Calu3 (cell line): ENCODE results near the gene GPR107. TPM values are rescaled to one million over a fixed set of nuclear protein-coding genes. Genes with fewer than 3 reads are reported as not detected.
A peak's percentile ranks its signal among the peaks of the same experiment; 100 is the strongest.

ENCODE experiments used
- BruUV-seq: library from RNA; stranded (reverse); fragments of 400-500 nt; replicated peaks from 2 replicates; lab custom pipeline; 2021; lab: Mats Ljungman, UMichigan
- CTCF ChIA-PET: fragments of 300-600 bp; sonication (Branson Sonifier 250); formaldehyde crosslinking; loops from one replicate; lab custom pipeline; 2022; ENCODE audit warnings: antibody characterized with exemption; lab: Charles Lee
- DNase-seq: peaks from one replicate; pipeline ENCODE4 v3.0.0; 2022
- H3K27ac Mint-ChIP-seq: one replicate; pipeline ENCODE4 v1.8.0; 2022; ENCODE audit warnings: mixed read lengths; ENCODE audit not compliant: unreplicated experiment
- H3K27me3 Mint-ChIP-seq: one replicate; pipeline ENCODE4 v1.8.0; 2022; ENCODE audit warnings: mixed read lengths; ENCODE audit not compliant: unreplicated experiment
- H3K36me3 Mint-ChIP-seq: one replicate; pipeline ENCODE4 v1.8.0; 2022; ENCODE audit warnings: mild to moderate bottlenecking, moderate library complexity, mixed read lengths; ENCODE audit not compliant: insufficient read depth, unreplicated experiment
- H3K4me1 Mint-ChIP-seq: one replicate; pipeline ENCODE4 v1.8.0; 2022; ENCODE audit warnings: mild to moderate bottlenecking, low read depth, mixed read lengths; ENCODE audit not compliant: unreplicated experiment
- H3K4me3 Mint-ChIP-seq: one replicate; pipeline ENCODE4 v1.8.0; 2022; ENCODE audit warnings: mild to moderate bottlenecking, low read depth, moderate library complexity, mixed read lengths; ENCODE audit not compliant: unreplicated experiment
- H3K9me3 Mint-ChIP-seq: one replicate; pipeline ENCODE4 v1.8.0; 2022; ENCODE audit warnings: low read depth, mixed read lengths; ENCODE audit not compliant: unreplicated experiment
- intact Hi-C: fragments of 100-400 bp; cut with micrococcal nuclease; formaldehyde crosslinking; loops from one replicate; pipeline ENCODE4 v1.10.0; 2022; ENCODE audit not compliant: unreplicated experiment
- total RNA-seq: library from RNA; stranded (reverse); gene quantifications from 2 replicates; pipeline ENCODE4 v1.2.3, GENCODE V29; 2022
- TF ChIP-seq, protein P1 (sequence below): fragments of 200-600 bp; IDR thresholded peaks from one replicate; pipeline ENCODE4 v1.8.0; 2022; ENCODE audit warnings: antibody characterized with exemption; ENCODE audit not compliant: unreplicated experiment

Gene GPR107
- total RNA-seq, 1 experiment from 2014 or later, result 43.4 TPM

DNA sequence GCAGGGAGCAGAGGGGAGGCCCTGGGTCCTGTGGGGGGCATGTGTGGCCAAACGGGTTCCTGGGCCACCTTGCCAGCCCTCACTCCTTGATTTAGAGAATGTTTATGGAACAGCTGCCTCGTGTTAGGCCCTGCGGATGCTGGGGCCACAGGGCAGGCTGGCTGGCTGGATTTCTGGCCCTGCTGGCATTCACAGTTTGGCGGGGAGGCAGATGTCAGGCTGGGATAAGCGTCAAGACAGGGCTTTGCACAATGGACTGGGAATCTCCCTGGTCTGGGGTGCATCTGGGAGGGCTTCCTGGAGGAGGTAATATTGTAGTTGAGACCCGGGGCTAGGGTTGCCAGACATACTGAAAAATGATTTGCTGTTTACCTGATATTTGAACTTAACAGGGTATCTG, 132.3 kb downstream of the GPR107 start:
- BruUV-seq, result no TSS peak
- no peak for DNase-seq
- CTCF ChIA-PET, result no interaction called here
- Mint-ChIP-seq H3K4me1 (peaks cover 23% of the 10 kb centered on the region), H3K4me3 (peak overlapping the region; percentile 73), H3K36me3 (peaks cover 7% of the 10 kb centered on the region), H3K27ac (no peak overlapping the region), H3K9me3 (no peaks in the 10 kb centered on the region), H3K27me3 (no peaks in the 10 kb centered on the region)
- intact Hi-C loops, result no loop called here
- TF ChIP-seq, protein P1, sequence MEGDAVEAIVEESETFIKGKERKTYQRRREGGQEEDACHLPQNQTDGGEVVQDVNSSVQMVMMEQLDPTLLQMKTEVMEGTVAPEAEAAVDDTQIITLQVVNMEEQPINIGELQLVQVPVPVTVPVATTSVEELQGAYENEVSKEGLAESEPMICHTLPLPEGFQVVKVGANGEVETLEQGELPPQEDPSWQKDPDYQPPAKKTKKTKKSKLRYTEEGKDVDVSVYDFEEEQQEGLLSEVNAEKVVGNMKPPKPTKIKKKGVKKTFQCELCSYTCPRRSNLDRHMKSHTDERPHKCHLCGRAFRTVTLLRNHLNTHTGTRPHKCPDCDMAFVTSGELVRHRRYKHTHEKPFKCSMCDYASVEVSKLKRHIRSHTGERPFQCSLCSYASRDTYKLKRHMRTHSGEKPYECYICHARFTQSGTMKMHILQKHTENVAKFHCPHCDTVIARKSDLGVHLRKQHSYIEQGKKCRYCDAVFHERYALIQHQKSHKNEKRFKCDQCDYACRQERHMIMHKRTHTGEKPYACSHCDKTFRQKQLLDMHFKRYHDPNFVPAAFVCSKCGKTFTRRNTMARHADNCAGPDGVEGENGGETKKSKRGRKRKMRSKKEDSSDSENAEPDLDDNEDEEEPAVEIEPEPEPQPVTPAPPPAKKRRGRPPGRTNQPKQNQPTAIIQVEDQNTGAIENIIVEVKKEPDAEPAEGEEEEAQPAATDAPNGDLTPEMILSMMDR, result no peak

DNA sequence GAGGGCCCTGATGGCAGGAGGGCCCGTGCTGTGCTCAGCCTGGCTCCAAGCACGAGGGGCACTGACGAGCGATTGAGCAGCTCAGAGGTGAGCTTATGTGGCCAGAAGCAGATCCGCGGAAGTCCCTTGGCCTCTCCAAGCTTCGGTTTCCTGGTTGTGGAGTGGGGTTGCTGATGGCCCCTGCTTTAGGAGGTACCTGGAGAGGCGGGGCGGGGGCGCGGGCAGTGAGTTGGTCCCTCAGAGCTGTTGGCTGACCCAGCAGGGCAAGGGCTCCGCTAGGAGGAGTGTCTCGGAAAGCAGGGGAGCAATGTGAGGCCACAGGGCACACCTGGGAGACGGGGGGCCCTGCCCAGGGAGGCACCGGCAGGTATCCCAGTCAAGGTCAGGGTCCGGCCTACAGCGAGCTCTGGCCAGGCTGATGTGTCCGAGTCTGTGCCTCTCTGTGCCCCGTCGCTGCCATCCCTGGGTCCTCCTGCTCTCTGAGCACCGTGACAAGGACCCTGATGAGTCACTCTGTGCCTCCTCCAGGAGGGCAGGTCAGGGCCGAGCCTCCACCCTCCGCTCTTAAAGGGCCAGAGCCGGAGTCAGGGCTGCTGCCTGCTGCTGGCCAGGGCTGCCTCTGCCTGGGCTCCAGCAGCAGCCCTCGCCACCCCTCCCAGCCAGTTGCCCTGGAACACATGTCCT, 133.3 kb downstream of the GPR107 start:
- Mint-ChIP-seq H3K9me3 (no peaks in the 10 kb centered on the region), H3K27ac (peak overlapping the region; percentile 20), H3K27me3 (no peaks in the 10 kb centered on the region), H3K4me3 (peak overlapping the region; percentile 73), H3K4me1 (peaks cover 23% of the 10 kb centered on the region), H3K36me3 (peaks cover 7% of the 10 kb centered on the region)
- TF ChIP-seq, protein P1, result no peak
- intact Hi-C loops, result no loop called here
- peak; percentile 73 for DNase-seq
- no TSS peak for BruUV-seq
- CTCF ChIA-PET, result interaction anchor here (0.6 to 1.1 kb wide), 3 partner anchors 17 to 282 kb away, joined by 3 read pairs; no protein-coding TSS in a partner anchor

DNA sequence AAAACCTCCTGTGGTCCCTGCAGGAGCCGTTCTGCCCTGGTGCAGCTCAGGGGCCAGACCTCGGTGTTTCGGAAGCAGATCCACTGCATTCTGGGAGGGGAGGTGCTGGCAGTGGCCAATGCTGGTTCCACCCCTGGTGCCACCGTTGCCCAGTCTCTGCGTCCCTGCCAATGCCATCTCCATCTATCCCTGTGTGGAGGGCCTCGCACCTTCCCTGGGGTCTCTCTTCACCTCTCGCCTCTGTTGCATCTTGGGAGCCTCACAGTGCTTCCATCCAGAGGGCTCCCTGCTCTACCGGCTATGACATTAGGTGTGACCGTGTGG, 133.8 kb downstream of the GPR107 start:
- CTCF ChIA-PET, result interaction anchor here (0.6 to 1.1 kb wide), 3 partner anchors 17 to 468 kb away, joined by 3 read pairs; no protein-coding TSS in a partner anchor
- Mint-ChIP-seq H3K4me1 (peaks cover 23% of the 10 kb centered on the region), H3K4me3 (peak overlapping the region; percentile 73), H3K36me3 (peaks cover 7% of the 10 kb centered on the region), H3K27ac (no peak overlapping the region), H3K27me3 (no peaks in the 10 kb centered on the region), H3K9me3 (no peaks in the 10 kb centered on the region)
- TF ChIP-seq, protein P1, result no peak
- DNase-seq, result no peak
- no TSS peak for BruUV-seq
- intact Hi-C loops, result no loop called here

DNA sequence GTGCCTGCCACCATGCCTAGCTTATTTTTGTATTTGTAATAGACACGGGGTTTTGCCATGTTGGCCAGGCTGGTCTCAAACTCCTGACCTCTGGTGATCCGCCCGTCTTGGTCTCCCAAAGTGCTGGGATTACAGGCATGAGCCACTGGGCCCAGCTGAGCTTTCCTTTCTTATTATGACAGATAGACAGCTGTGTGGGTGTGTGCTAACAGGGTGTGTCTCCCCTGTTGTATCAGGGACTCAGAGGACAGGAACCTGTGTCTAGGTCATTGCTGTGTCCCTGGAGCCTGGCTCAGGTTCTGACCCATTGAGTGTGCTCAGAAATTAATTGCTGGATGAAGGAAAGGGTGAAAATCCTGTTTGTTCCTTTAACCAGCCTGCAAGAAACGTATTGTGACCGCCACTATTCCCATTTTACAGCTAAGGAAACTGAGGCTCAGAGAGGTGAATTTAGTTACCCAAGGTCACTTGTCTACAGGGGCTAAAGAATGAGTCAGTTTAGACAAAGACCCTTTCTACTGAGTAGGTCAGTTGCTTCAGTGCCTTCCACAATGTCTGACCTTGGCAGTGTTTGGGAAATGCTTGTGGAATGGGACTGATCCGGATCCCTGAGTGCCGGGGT, 135.3 kb downstream of the GPR107 start:
- Mint-ChIP-seq H3K9me3 (no peaks in the 10 kb centered on the region), H3K4me1 (peaks cover 14% of the 10 kb centered on the region), H3K27me3 (no peaks in the 10 kb centered on the region), H3K36me3 (peaks cover 7% of the 10 kb centered on the region), H3K27ac (no peak overlapping the region), H3K4me3 (no peak overlapping the region)
- intact Hi-C loops, result no loop called here
- no TSS peak for BruUV-seq
- TF ChIP-seq, protein P1, result no peak
- CTCF ChIA-PET, result no interaction called here
- DNase-seq, result no peak

Other genes starting within 250 kb of the GPR107 start
- 34.2 and 36.3 TPM in 2 replicates for gene TOR1A, start 229.8 kb upstream of the GPR107 start, total RNA-seq
- gene C9orf78, start 218.6 kb upstream of the GPR107 start, total RNA-seq, result 24.5 and 26.2 TPM in 2 replicates
- 11.3 and 14.9 TPM in 2 replicates for gene USP20, start 218.4 kb upstream of the GPR107 start, total RNA-seq
- 9.6 and 9.9 TPM in 2 replicates for gene FNBP1, start 10.7 kb upstream of the GPR107 start, total RNA-seq
- gene NCS1, start 118.5 kb downstream of the GPR107 start, total RNA-seq, result 14.4 and 16.1 TPM in 2 replicates
- gene HMCN2, start 211.9 kb downstream of the GPR107 start, total RNA-seq, result 0.32 TPM in 1 of 2 replicates, not detected in the other